ENCODE measurements around the gene RTTN. TPM values are rescaled to one million over a fixed set of nuclear protein-coding genes. Genes with fewer than 3 reads are reported as not detected.

Gene RTTN
- polyA plus RNA-seq, 2 donors: 2.3 to 2.8 TPM

Other genes starting within 250 kb of the RTTN start
- gene SOCS6, start 83.4 kb upstream of the RTTN start, polyA plus RNA-seq: 10 to 100 TPM in 1 of 2 donors, 1 to 10 TPM in 1; 6.7 to 12.7 TPM

Data from esophagus (tissue), 2 donors.